Neutrophil (primary cell): ENCODE results near the gene KIT.

Source experiments
- H3K27ac ChIP-seq: fragments of 200-600 bp; sonication (generic); 2 replicates; pipeline ENCODE4 v1.5.1; 2016; ENCODE audit warnings: mild to moderate bottlenecking, moderate library complexity
- H3K27me3 ChIP-seq: fragments of 200-600 bp; sonication (generic); 2 replicates; pipeline ENCODE4 v1.6.0; 2016; ENCODE audit warnings: mild to moderate bottlenecking
- H3K36me3 ChIP-seq: fragments of 200-600 bp; sonication (generic); 2 replicates; pipeline ENCODE4 v1.5.1; 2017
- H3K4me1 ChIP-seq, 2 experiments: fragments of 200-600 bp in 1 of 2; sonication (generic) in 1 of 2; 1 replicate in 1 of 2; 2 replicates in 1 of 2; pipeline versions ENCODE4 v1.5.1 to v1.6.1; 2013 to 2016; ENCODE audit warnings: low read depth in 1 of 2, low read length in 1 of 2, mild to moderate bottlenecking in 1 of 2, moderate library complexity in 1 of 2; ENCODE audit not compliant: control insufficient read depth in 1 of 2, insufficient read depth in 1 of 2
- H3K4me3 ChIP-seq, 2 experiments: fragments of 200-600 bp in 1 of 2; sonication (generic) in 1 of 2; 1 replicate in 1 of 2; 2 replicates in 1 of 2; pipeline ENCODE4 v1.5.1; 2013 to 2016; ENCODE audit warnings: low read depth in 1 of 2, low read length in 1 of 2, mild to moderate bottlenecking in 1 of 2, moderate library complexity in 1 of 2
- H3K9me3 ChIP-seq: fragments of 200-600 bp; sonication (generic); 2 replicates; pipeline ENCODE4 v1.5.1; 2016
- TF ChIP-seq, protein P1 (sequence below): fragments of 200-600 bp; sonication (generic); IDR thresholded peaks from 2 replicates; pipeline ENCODE4 v1.5.1; 2016; ENCODE audit warnings: antibody characterized with exemption

KIT gene

DNA sequence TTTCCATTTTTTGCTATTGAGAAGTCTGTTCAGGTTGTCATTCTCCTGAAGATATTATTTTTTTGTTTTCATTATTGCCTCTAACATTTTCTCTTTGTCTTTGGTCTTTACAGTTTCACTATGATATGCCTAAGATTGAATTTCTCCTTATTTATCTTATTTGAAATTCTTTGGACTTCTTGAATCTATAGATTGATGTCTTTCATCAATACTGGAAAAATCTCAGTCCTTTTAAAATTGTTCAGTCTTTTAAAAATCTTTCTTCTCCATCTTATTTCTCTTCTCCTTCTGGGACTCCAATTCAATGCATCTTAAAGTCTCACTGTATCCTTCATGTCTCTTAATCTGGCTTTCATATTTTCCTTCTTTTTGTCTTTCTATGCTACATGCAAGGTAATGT lies 86.7 kb downstream of the KIT start:
- no peaks in the 10 kb centered on the region for H3K36me3 ChIP-seq

GRCh38 chr4:54745031-54745770 lies 87.4 kb downstream of the KIT start:
- H3K27ac ChIP-seq: no peak overlapping the region
- H3K4me3 ChIP-seq: no peak overlapping the region
- H3K9me3 ChIP-seq: no peaks in the 10 kb centered on the region
- TF ChIP-seq, protein P1, sequence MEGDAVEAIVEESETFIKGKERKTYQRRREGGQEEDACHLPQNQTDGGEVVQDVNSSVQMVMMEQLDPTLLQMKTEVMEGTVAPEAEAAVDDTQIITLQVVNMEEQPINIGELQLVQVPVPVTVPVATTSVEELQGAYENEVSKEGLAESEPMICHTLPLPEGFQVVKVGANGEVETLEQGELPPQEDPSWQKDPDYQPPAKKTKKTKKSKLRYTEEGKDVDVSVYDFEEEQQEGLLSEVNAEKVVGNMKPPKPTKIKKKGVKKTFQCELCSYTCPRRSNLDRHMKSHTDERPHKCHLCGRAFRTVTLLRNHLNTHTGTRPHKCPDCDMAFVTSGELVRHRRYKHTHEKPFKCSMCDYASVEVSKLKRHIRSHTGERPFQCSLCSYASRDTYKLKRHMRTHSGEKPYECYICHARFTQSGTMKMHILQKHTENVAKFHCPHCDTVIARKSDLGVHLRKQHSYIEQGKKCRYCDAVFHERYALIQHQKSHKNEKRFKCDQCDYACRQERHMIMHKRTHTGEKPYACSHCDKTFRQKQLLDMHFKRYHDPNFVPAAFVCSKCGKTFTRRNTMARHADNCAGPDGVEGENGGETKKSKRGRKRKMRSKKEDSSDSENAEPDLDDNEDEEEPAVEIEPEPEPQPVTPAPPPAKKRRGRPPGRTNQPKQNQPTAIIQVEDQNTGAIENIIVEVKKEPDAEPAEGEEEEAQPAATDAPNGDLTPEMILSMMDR: no peak
- H3K4me1 ChIP-seq: peaks cover 6 to 19% of the 10 kb centered on the region in 2 experiments
- H3K27me3 ChIP-seq: no peaks in the 10 kb centered on the region
- H3K36me3 ChIP-seq: no peaks in the 10 kb centered on the region

More for the DNA sequence above, 86.7 kb downstream of the KIT start:
- Histone ChIP-seq H3K4me1 (peaks cover 6 to 19% of the 10 kb centered on the region in 2 experiments), H3K4me3 (no peak overlapping the region), H3K9me3 (no peaks in the 10 kb centered on the region), H3K27ac (no peak overlapping the region), H3K27me3 (no peaks in the 10 kb centered on the region)
- TF ChIP-seq, protein P1: no peak

DNA sequence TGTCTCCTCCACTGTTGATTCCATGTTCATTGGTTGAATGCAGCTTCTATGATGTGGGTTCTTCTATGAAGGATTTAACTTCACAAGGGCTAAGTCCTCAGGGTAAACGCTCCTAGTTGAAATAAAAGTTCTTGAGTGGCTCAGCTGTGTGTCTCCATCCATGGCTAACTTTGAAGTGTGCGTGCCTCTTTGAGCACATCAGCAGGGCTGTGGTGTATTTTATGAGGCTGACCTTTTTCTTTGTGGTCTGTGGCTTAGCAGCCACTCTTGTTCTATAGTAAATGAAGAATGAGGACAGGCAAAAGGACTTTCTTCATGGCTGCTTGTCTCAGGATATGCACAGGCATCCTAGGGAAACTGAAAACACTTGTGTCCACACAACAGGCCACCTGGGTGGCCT lies 88.5 kb downstream of the KIT start:
- H3K27ac ChIP-seq: no peak overlapping the region
- no peaks in the 10 kb centered on the region for H3K36me3 ChIP-seq
- no peaks in the 10 kb centered on the region for H3K9me3 ChIP-seq
- no peaks in the 10 kb centered on the region for H3K27me3 ChIP-seq
- TF ChIP-seq, protein P1: no peak
- H3K4me3 ChIP-seq: no peak overlapping the region
- H3K4me1 ChIP-seq: peaks cover 6 to 19% of the 10 kb centered on the region in 2 experiments

GRCh38 chr4:54750341-54750740 lies 92.6 kb downstream of the KIT start:
- H3K36me3 ChIP-seq: no peaks in the 10 kb centered on the region
- no peaks in the 10 kb centered on the region for H3K27me3 ChIP-seq
- H3K9me3 ChIP-seq: no peaks in the 10 kb centered on the region
- TF ChIP-seq, protein P1: no peak
- no peak overlapping the region for H3K4me3 ChIP-seq
- peaks cover 3 to 17% of the 10 kb centered on the region in 2 experiments for H3K4me1 ChIP-seq
- no peak overlapping the region for H3K27ac ChIP-seq

- no peak overlapping the region for H3K4me3 ChIP-seq
- no peaks in the 10 kb centered on the region for H3K9me3 ChIP-seq
- no peaks in the 10 kb centered on the region for H3K36me3 ChIP-seq
- TF ChIP-seq, protein P1: no peak
- H3K27ac ChIP-seq: no peak overlapping the region
- H3K4me1 ChIP-seq: peaks cover 3 to 18% of the 10 kb centered on the region in 2 experiments
- no peaks in the 10 kb centered on the region for H3K27me3 ChIP-seq
Observed at GRCh38 chr4:54754394-54754793, 96.6 kb downstream of the KIT start.
